Lower lobe of right lung (tissue), 2 donors: Measurements from ENCODE around the gene MED13L. TPM values are rescaled to one million over a fixed set of nuclear protein-coding genes. Genes with fewer than 3 reads are reported as not detected.
A peak's percentile ranks its signal among the peaks of the same experiment; 100 is the strongest.

Experiments
- ATAC-seq, 2 donors: fragments of 200-7000 bp; cut with Tn5 transposase; one replicate each; pipeline ENCODE4 v1.9.1; 2020 to 2022; ENCODE audit warnings: mild to moderate bottlenecking in 2 of 2, moderate library complexity in 2 of 2
- DNase-seq: peaks from one replicate; pipeline ENCODE4 v3.0.0-alpha.2; 2020
- H3K27ac ChIP-seq: fragments of 200-600 bp; one replicate; pipeline ENCODE4 v1.8.0; 2022
- H3K27me3 ChIP-seq: fragments of 200-600 bp; one replicate; pipeline ENCODE4 v1.8.0; 2022; ENCODE audit warnings: low read depth
- H3K36me3 ChIP-seq: fragments of 200-600 bp; one replicate; pipeline ENCODE4 v1.8.0; 2022; ENCODE audit warnings: mild to moderate bottlenecking
- H3K4me1 ChIP-seq: fragments of 200-600 bp; one replicate; pipeline ENCODE4 v1.8.0; 2022
- H3K4me3 ChIP-seq: fragments of 200-600 bp; one replicate; pipeline ENCODE4 v1.8.0; 2022; ENCODE audit warnings: mild to moderate bottlenecking
- H3K9me3 ChIP-seq: fragments of 200-600 bp; one replicate; pipeline ENCODE4 v1.8.0; 2022
- intact Hi-C: fragments of 100-400 bp; cut with DNase I; formaldehyde crosslinking; loops from one replicate; pipeline ENCODE4 v1.11.0; 2022
- total RNA-seq: library from RNA; stranded (reverse); fragmentation: NEBNext Ultra II Directional; extraction: Animal tissue kit (Norgen Biotek cat#: 25700); gene quantifications from one replicate; pipeline ENCODE4 v1.2.1, GENCODE V29; 2021
- TF ChIP-seq, protein P1 (sequence below): fragments of 200-600 bp; IDR thresholded peaks from one replicate; pipeline ENCODE4 v1.8.0; 2022; ENCODE audit warnings: antibody characterized with exemption, mild to moderate bottlenecking
- donor health status: DM: no; HTN: yes; CAD: no; lungs with severe emphysema.

MED13L gene
- total RNA-seq, 1 donor from 2014 or later = 148 TPM

DNA sequence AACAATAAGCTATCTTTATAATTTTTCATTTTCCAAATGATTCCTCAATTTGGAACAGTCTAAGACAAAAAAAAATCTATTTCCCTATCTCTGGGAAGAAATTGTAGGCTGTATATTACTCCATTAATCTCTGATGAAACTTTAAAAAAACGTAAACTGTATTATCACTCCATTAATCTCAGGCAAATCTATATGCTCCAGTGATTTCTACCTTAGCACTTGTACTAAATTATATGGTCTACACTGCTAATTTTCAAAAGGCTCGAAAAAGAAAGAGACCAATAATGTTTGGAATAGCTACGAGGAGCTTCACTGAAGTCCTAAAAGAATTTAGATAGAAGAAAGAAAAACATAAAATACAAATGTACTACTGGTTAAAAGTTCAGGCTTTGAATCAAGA, 19.7 kb downstream of the MED13L start:
- no peaks in the 10 kb centered on the region for H3K9me3 ChIP-seq
- H3K4me1 ChIP-seq = peaks cover 57% of the 10 kb centered on the region
- intact Hi-C loops = no loop called here
- TF ChIP-seq, protein P1, sequence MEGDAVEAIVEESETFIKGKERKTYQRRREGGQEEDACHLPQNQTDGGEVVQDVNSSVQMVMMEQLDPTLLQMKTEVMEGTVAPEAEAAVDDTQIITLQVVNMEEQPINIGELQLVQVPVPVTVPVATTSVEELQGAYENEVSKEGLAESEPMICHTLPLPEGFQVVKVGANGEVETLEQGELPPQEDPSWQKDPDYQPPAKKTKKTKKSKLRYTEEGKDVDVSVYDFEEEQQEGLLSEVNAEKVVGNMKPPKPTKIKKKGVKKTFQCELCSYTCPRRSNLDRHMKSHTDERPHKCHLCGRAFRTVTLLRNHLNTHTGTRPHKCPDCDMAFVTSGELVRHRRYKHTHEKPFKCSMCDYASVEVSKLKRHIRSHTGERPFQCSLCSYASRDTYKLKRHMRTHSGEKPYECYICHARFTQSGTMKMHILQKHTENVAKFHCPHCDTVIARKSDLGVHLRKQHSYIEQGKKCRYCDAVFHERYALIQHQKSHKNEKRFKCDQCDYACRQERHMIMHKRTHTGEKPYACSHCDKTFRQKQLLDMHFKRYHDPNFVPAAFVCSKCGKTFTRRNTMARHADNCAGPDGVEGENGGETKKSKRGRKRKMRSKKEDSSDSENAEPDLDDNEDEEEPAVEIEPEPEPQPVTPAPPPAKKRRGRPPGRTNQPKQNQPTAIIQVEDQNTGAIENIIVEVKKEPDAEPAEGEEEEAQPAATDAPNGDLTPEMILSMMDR = no peak
- ATAC-seq = no peak
- H3K27ac ChIP-seq = no peak overlapping the region
- no peak overlapping the region for H3K4me3 ChIP-seq
- DNase-seq = no peak
- no peaks in the 10 kb centered on the region for H3K27me3 ChIP-seq
- no peaks in the 10 kb centered on the region for H3K36me3 ChIP-seq

DNA sequence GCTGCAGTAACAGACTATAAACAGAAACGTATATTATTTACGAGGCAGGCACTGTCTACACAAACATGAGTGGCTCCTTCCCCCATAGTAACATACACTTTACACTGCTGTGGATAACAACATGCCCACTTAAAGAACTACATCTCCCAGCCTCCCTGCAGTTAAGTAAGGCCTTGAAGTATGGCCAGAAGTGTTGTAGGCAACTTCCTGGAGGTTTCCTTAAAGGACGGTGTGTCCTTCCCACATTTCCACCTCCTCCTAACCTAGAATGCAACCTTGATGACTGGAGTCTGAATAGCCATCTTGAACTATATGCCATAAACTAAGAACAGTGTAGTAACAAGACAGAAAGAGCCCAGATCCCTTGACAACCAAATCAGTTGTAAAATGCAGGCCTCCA, 20.3 kb downstream of the MED13L start:
- intact Hi-C loops = no loop called here
- H3K9me3 ChIP-seq = no peaks in the 10 kb centered on the region
- H3K27me3 ChIP-seq = no peaks in the 10 kb centered on the region
- DNase-seq (no peak), ATAC-seq (peak; percentile 86 to 93)
- peaks cover 51% of the 10 kb centered on the region for H3K4me1 ChIP-seq
- H3K4me3 ChIP-seq = no peak overlapping the region
- H3K27ac ChIP-seq = no peak overlapping the region
- H3K36me3 ChIP-seq = no peaks in the 10 kb centered on the region
- TF ChIP-seq, protein P1 = no peak

DNA sequence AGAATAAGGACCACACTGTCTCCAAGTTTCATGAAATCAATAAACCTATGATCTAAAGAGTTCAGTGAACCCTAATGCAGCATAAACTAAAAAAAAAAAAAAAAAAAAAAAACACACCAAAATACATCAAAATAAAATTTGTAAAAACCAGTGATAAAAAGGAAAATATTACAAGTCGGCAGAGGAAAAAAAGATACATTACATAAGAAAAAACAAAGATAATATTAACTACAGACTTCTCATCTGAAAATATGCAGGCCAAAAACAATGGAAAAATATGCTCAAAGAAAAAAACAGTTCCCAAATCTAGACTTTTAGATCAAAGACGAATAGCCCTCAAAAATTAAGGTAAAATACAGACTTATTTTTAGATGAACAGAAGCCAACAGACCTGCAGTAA, 27.6 kb downstream of the MED13L start:
- TF ChIP-seq, protein P1 = no peak
- DNase-seq (no peak), ATAC-seq (no peak)
- intact Hi-C loops = no loop called here
- Histone ChIP-seq H3K27ac (no peak overlapping the region), H3K9me3 (no peaks in the 10 kb centered on the region), H3K4me1 (peaks cover 27% of the 10 kb centered on the region), H3K27me3 (no peaks in the 10 kb centered on the region), H3K36me3 (no peaks in the 10 kb centered on the region), H3K4me3 (no peak overlapping the region)

DNA sequence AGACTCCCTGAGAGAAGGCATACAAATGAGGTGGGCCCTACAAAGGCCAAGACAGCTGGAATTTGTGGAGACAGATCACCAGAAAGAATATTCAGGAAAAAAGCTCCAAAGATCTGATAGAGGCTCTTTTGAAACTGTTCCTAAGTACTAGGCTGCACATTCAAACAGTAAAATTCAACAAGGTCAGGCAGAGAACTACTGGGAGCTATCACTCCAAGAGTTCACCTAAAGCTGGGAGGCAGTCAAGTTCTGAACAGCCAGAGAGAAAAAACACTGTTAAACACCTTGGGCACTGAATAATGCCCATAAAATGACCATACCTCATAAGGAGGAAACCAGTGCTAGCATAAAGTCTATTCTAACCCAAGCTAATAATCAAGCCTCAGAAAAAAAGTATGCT, 28.6 kb downstream of the MED13L start:
- peaks cover 35% of the 10 kb centered on the region for H3K4me1 ChIP-seq
- no peak for DNase-seq
- intact Hi-C loops = no loop called here
- H3K27me3 ChIP-seq = no peaks in the 10 kb centered on the region
- H3K4me3 ChIP-seq = no peak overlapping the region
- TF ChIP-seq, protein P1 = no peak
- no peaks in the 10 kb centered on the region for H3K36me3 ChIP-seq
- H3K9me3 ChIP-seq = no peaks in the 10 kb centered on the region
- no peak for ATAC-seq
- no peak overlapping the region for H3K27ac ChIP-seq

DNA sequence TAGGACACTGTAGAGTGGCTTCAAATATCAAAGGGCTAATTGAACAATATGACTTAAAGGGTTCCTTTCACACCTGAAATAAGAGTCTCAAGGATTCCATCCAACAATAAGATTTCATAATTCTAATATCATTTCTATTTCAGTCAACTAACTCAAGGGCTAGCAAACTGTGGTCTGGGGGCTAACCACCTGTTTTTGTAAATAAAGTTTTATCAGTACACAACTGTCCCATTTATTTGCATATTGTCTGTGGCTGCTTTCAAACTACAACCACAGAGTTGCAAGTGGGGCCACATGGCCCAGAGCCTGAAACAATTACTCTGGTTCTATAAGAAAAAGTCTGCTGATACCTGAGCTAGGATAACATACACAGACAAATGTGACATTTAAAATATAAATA, 29.1 kb downstream of the MED13L start:
- ATAC-seq = no peak
- TF ChIP-seq, protein P1 = no peak
- peaks cover 40% of the 10 kb centered on the region for H3K4me1 ChIP-seq

DNA sequence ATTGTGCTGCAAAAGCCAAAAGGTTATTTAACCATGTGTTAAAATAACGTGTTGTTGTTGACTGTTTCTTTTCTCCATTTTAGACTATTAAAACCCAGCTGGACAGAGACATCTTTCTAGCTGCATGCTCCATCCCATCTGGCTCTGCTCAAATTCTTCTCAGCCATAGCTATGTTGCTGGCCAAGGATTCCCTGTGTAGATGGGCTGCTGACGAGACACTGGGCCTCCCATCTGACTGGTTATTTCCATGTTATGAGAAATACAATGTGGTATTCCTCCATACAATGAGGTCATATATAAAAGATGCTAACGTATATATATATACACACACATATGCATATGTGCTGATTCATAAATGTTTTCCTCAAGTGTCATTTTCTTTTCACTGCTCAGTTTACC, 30.1 kb downstream of the MED13L start:
- no peaks in the 10 kb centered on the region for H3K27me3 ChIP-seq
- H3K4me1 ChIP-seq = peaks cover 49% of the 10 kb centered on the region
- no peaks in the 10 kb centered on the region for H3K36me3 ChIP-seq
- ATAC-seq = no peak
- DNase-seq = no peak
- no peak overlapping the region for H3K27ac ChIP-seq
- intact Hi-C loops = no loop called here
- TF ChIP-seq, protein P1 = no peak
- H3K4me3 ChIP-seq = no peak overlapping the region
- H3K9me3 ChIP-seq = no peaks in the 10 kb centered on the region

More for the DNA sequence above, 29.1 kb downstream of the MED13L start:
- no peak overlapping the region for H3K4me3 ChIP-seq
- H3K27me3 ChIP-seq = no peaks in the 10 kb centered on the region
- no peaks in the 10 kb centered on the region for H3K9me3 ChIP-seq
- DNase-seq = no peak
- H3K36me3 ChIP-seq = no peaks in the 10 kb centered on the region
- intact Hi-C loops = no loop called here
- H3K27ac ChIP-seq = no peak overlapping the region
